Dermis lymphatic vessel endothelial cell (primary cell): Measurements from ENCODE around the gene CCN6. TPM values are rescaled to one million over a fixed set of nuclear protein-coding genes. Genes with fewer than 3 reads are reported as not detected.

ENCODE experiments used
- total RNA-seq: library from RNA; depleted of rRNA; stranded (reverse); fragments of >200 nt; gene quantifications from 2 replicates; pipeline ENCODE4 v1.2.1, GENCODE V29; 2014

The CCN6 gene
- total RNA-seq, result not detected in 2 replicates

DNA sequence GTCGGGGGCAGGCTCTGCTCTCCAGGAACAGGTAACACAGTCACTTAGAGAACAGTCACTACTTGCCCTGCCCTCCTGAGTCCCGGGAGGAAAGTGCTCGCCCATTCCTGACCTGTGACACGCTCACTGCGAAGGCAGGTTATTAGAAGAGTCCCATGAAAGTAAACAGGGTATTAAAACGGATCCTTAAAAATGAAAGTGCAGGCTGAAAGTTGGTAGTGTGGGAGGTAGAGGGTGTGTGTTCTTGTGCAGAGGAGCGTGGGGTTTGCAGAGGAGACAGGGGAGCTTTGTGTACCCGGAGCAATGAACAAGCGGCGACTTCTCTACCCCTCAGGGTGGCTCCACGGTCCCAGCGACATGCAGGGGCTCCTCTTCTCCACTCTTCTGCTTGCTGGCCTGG lies at the start of gene CCN6:
Gene CCN6 (plus strand): TSS at position 104 of the 400 bp plus-strand sequence. CDS start 254 bp downstream, at position 358.

GRCh38 chr6:112087136-112087911 lies 33.4 kb downstream of the CCN6 start, which contains the start of the genes FAM229B and TUBE1:
FAM229B (plus strand) TSS chr6:112087591; CDS start chr6:112099284, 11,693 bp downstream.
TUBE1 (minus strand) TSS chr6:112087482; CDS start chr6:112087434, 48 bp downstream.

Other genes starting within 250 kb of the CCN6 start
- 94.7 and 101 TPM in 2 replicates for gene FYN, start 180.7 kb upstream of the CCN6 start, total RNA-seq
- 9.0 and 12.9 TPM in 2 replicates for gene TUBE1, start 33.4 kb downstream of the CCN6 start, total RNA-seq
- 6.8 and 11.8 TPM in 2 replicates for gene FAM229B, start 33.5 kb downstream of the CCN6 start, total RNA-seq
- 525 and 536 TPM in 2 replicates for gene LAMA4, start 200.5 kb downstream of the CCN6 start, total RNA-seq